HG02678 (cell line): ENCODE measurements around the gene BID.

Source experiments
- ATAC-seq: cut with Tn5 transposase; IDR thresholded peaks from one replicate; pipeline ENCODE4 v1.9.1; 2021; ENCODE audit warnings: mild to moderate bottlenecking, moderate library complexity; ENCODE audit not compliant: unreplicated experiment

Gene BID

GRCh38 chr22:17784776-17785175 is 10.5 kb upstream of the BID start:
- no peak for ATAC-seq

GRCh38 chr22:17783773-17784480 is 9.7 kb upstream of the BID start:
- no peak for ATAC-seq

- ATAC-seq, result no peak
Measured at GRCh38 chr22:17783312-17783711, 9.0 kb upstream of the BID start.

GRCh38 chr22:17782621-17783020 is 8.4 kb upstream of the BID start:
- no peak for ATAC-seq

GRCh38 chr22:17782158-17782557 is 7.9 kb upstream of the BID start:
- ATAC-seq, result no peak

GRCh38 chr22:17781319-17782031 is 7.2 kb upstream of the BID start:
- peak; percentile 41 for ATAC-seq

- ATAC-seq, result no peak
Measured at GRCh38 chr22:17780741-17781318, 6.6 kb upstream of the BID start.

GRCh38 chr22:17780116-17780740 is 6.0 kb upstream of the BID start:
- no peak for ATAC-seq

- peak; percentile 40 for ATAC-seq
Measured at GRCh38 chr22:17779286-17780115, 5.2 kb upstream of the BID start.

- ATAC-seq, result no peak
Measured at GRCh38 chr22:17778412-17778976, 4.2 kb upstream of the BID start.

GRCh38 chr22:17777717-17778044 is 3.4 kb upstream of the BID start:
- no peak for ATAC-seq

GRCh38 chr22:17777005-17777716 is 2.9 kb upstream of the BID start:
- ATAC-seq, result no peak

GRCh38 chr22:17775781-17776465 is 1.7 kb upstream of the BID start:
- ATAC-seq, result no peak

- no peak for ATAC-seq
Measured at GRCh38 chr22:17774926-17775685, 837 bp upstream of the BID start.

- ATAC-seq, result peak; percentile 46
Measured at GRCh38 chr22:17773606-17774205, 563 bp downstream of the BID start.

GRCh38 chr22:17772958-17773605 is 1.2 kb downstream of the BID start:
- ATAC-seq, result no peak

GRCh38 chr22:17772249-17772957 is 1.9 kb downstream of the BID start:
- ATAC-seq, result no peak
